WTC11 (cell line): ENCODE data around the gene LLGL1. TPM values are rescaled to one million over a fixed set of nuclear protein-coding genes. Genes with fewer than 3 reads are reported as not detected.

Source experiments
- ATAC-seq: fragments of 200-7000 bp; cut with Tn5 transposase; 2 replicates; pipeline ENCODE4 v1.10.0; 2021; ENCODE audit warnings: mild to moderate bottlenecking, moderate library complexity
- CTCF ChIA-PET: fragments of 300-600 bp; sonication (Branson Sonifier 250); formaldehyde crosslinking; loops from one replicate; lab custom pipeline; 2021; ENCODE audit warnings: antibody characterized with exemption; lab: Charles Lee
- POLR2A ChIA-PET: fragments of 350-600 bp; sonication (Branson Sonifier 250); formaldehyde crosslinking; loops from one replicate; lab custom pipeline; 2021; ENCODE audit warnings: antibody characterized with exemption; lab: Charles Lee
- DNase-seq: peaks from one replicate; pipeline ENCODE4 v3.0.0; 2021; ENCODE audit warnings: low spot score
- H3K27ac Mint-ChIP-seq: 2 replicates; pipeline ENCODE4 v1.8.0; 2021; ENCODE audit warnings: mixed read lengths
- H3K27me3 Mint-ChIP-seq: 2 replicates; pipeline ENCODE4 v1.8.0; 2021; ENCODE audit warnings: low read depth, mild to moderate bottlenecking, moderate library complexity, mixed read lengths
- H3K36me3 Mint-ChIP-seq: 2 replicates; pipeline ENCODE4 v1.8.0; 2021; ENCODE audit warnings: mixed read lengths
- H3K4me1 Mint-ChIP-seq: 2 replicates; pipeline ENCODE4 v1.8.0; 2022; ENCODE audit warnings: mixed read lengths
- H3K4me3 Mint-ChIP-seq: 2 replicates; pipeline ENCODE4 v1.8.0; 2021; ENCODE audit warnings: mild to moderate bottlenecking, moderate library complexity, mixed read lengths
- H3K9me3 Mint-ChIP-seq: 2 replicates; pipeline ENCODE4 v1.8.0; 2021; ENCODE audit warnings: mixed read lengths
- ATF1 ChIP-seq: sonication (generic); formaldehyde crosslinking; IDR thresholded peaks from 2 replicates; pipeline ENCODE4 v1.8.1; 2023; ENCODE audit warnings: mild to moderate bottlenecking, moderate library complexity, missing genetic modification reagents
- CREM ChIP-seq: sonication (generic); formaldehyde crosslinking; IDR thresholded peaks from 2 replicates; pipeline ENCODE4 v1.8.1; 2022; ENCODE audit warnings: mild to moderate bottlenecking, missing genetic modification reagents, moderate library complexity
- ETV6 ChIP-seq: sonication (generic); formaldehyde crosslinking; IDR thresholded peaks from 2 replicates; pipeline ENCODE4 v1.8.1; 2022; ENCODE audit warnings: mild to moderate bottlenecking, missing genetic modification reagents
- FOXJ3 ChIP-seq: sonication (generic); formaldehyde crosslinking; IDR thresholded peaks from 2 replicates; pipeline ENCODE4 v1.9.0; 2021; ENCODE audit warnings: missing genetic modification reagents, mild to moderate bottlenecking, borderline replicate concordance
- FOXK1 ChIP-seq: sonication (generic); formaldehyde crosslinking; IDR thresholded peaks from 2 replicates; pipeline ENCODE4 v1.8.0; 2022; ENCODE audit warnings: mild to moderate bottlenecking, moderate library complexity, missing genetic modification reagents
- FOXP1 ChIP-seq: sonication (generic); formaldehyde crosslinking; IDR thresholded peaks from 2 replicates; pipeline ENCODE4 v1.8.0; 2022; ENCODE audit warnings: missing genetic modification reagents, mild to moderate bottlenecking, moderate library complexity, borderline replicate concordance
- HMGA2 ChIP-seq: fragments of 250-450 bp; sonication (Bioruptor Pico); IDR thresholded peaks from 2 replicates; pipeline ENCODE4 v1.4.0; 2021; ENCODE audit warnings: mild to moderate bottlenecking, moderate library complexity
- JUN ChIP-seq: sonication (generic); formaldehyde crosslinking; IDR thresholded peaks from 2 replicates; pipeline ENCODE4 v1.8.0; 2023; ENCODE audit warnings: mild to moderate bottlenecking, missing genetic modification reagents
- MYBL2 ChIP-seq: sonication (generic); formaldehyde crosslinking; IDR thresholded peaks from 2 replicates; pipeline ENCODE4 v1.8.1; 2023; ENCODE audit warnings: mild to moderate bottlenecking, moderate library complexity, missing genetic modification reagents
- SP1 ChIP-seq: sonication (generic); formaldehyde crosslinking; conservative IDR thresholded peaks from 2 replicates; pipeline ENCODE4 v1.8.1; 2022; ENCODE audit warnings: missing genetic modification reagents
- TCF7 ChIP-seq: sonication (generic); formaldehyde crosslinking; IDR thresholded peaks from 2 replicates; pipeline ENCODE4 v1.8.0; 2022; ENCODE audit warnings: mild to moderate bottlenecking, low read depth, missing genetic modification reagents, moderate library complexity
- ZNF219 ChIP-seq: sonication (generic); formaldehyde crosslinking; IDR thresholded peaks from 2 replicates; pipeline ENCODE4 v1.8.0; 2023; ENCODE audit warnings: missing genetic modification reagents, mild to moderate bottlenecking, borderline replicate concordance
- ZNF263 ChIP-seq: sonication (generic); formaldehyde crosslinking; IDR thresholded peaks from 2 replicates; pipeline ENCODE4 v1.8.1; 2022; ENCODE audit warnings: low read depth, mild to moderate bottlenecking, moderate library complexity, missing genetic modification reagents
- total RNA-seq: library from RNA; stranded (reverse); gene quantifications from 3 replicates; pipeline ENCODE4 v1.2.3, GENCODE V29; 2021
- TF ChIP-seq, protein P1 (sequence below): sonication (generic); formaldehyde crosslinking; IDR thresholded peaks from 2 replicates; pipeline ENCODE4 v1.8.0; 2023; ENCODE audit warnings: missing genetic modification reagents, mild to moderate bottlenecking, borderline replicate concordance
- TF ChIP-seq, protein P2 (sequence below): sonication (generic); formaldehyde crosslinking; IDR thresholded peaks from 2 replicates; pipeline ENCODE4 v1.8.0; 2022; ENCODE audit warnings: missing genetic modification reagents
- TF ChIP-seq, protein P3 (sequence below): sonication (generic); formaldehyde crosslinking; IDR thresholded peaks from 2 replicates; pipeline ENCODE4 v1.8.0; 2022; ENCODE audit warnings: mild to moderate bottlenecking, missing genetic modification reagents
- TF ChIP-seq, protein P4 (sequence below): sonication (generic); formaldehyde crosslinking; IDR thresholded peaks from 2 replicates; pipeline ENCODE4 v1.8.1; 2022; ENCODE audit warnings: low read depth, missing genetic modification reagents, borderline replicate concordance
- TF ChIP-seq, protein P5 (sequence below): sonication (generic); formaldehyde crosslinking; IDR thresholded peaks from 2 replicates; pipeline ENCODE4 v1.8.0; 2022; ENCODE audit warnings: mild to moderate bottlenecking, missing genetic modification reagents

LLGL1 gene
- total RNA-seq, 1 experiment from 2014 or later: 87.8 TPM

DNA sequence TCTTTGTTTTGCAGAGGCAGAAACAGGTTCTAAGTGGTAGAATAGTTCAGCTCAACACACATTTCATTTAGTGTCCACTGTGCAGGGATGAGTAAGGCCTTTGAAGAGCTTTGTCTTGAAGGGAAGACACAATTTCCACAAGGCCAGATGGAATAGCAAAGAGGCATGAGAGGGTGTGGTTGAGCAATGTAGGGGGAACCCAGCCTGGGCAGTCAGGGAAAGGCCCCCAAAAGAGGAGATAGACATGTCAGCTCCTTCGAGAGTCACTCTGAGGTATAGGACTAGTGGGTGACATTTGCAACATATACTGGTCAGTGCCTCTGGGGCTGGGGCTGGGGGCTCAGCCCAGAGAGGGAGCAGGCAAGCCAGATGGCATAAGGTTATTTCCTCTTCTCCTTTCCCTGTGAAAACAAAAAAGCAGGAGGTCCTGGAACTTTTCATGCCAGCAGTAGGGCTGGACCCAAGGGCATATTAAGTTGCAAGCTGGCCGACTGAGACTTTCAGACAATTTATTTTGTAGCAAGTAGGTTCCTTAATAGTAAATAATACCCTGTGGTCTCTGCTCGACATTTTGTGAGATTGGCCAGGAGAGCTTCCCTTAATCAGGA is 34.7 kb upstream of the LLGL1 start:
- H3K36me3 Mint-ChIP-seq: peaks cover 49% of the 10 kb centered on the region
- DNase-seq (no peak), ATAC-seq (no peak)
- ChIA-PET CTCF (interaction anchor here (0.7 to 2.9 kb wide), 10 partner anchors 11 to 56 kb away, joined by 3 to 10 read pairs (median 6); no protein-coding TSS in a partner anchor), POLR2A (no interaction called here)
- no peaks in the 10 kb centered on the region for H3K9me3 Mint-ChIP-seq
- no peak overlapping the region for H3K4me3 Mint-ChIP-seq
- no peak for TF ChIP-seq CREM (CRISPR knock-in tag)
- TF ChIP-seq TCF7: no peak
- TF ChIP-seq MYBL2: no peak
- TF ChIP-seq ZNF263: no peak
- TF ChIP-seq, protein P1, sequence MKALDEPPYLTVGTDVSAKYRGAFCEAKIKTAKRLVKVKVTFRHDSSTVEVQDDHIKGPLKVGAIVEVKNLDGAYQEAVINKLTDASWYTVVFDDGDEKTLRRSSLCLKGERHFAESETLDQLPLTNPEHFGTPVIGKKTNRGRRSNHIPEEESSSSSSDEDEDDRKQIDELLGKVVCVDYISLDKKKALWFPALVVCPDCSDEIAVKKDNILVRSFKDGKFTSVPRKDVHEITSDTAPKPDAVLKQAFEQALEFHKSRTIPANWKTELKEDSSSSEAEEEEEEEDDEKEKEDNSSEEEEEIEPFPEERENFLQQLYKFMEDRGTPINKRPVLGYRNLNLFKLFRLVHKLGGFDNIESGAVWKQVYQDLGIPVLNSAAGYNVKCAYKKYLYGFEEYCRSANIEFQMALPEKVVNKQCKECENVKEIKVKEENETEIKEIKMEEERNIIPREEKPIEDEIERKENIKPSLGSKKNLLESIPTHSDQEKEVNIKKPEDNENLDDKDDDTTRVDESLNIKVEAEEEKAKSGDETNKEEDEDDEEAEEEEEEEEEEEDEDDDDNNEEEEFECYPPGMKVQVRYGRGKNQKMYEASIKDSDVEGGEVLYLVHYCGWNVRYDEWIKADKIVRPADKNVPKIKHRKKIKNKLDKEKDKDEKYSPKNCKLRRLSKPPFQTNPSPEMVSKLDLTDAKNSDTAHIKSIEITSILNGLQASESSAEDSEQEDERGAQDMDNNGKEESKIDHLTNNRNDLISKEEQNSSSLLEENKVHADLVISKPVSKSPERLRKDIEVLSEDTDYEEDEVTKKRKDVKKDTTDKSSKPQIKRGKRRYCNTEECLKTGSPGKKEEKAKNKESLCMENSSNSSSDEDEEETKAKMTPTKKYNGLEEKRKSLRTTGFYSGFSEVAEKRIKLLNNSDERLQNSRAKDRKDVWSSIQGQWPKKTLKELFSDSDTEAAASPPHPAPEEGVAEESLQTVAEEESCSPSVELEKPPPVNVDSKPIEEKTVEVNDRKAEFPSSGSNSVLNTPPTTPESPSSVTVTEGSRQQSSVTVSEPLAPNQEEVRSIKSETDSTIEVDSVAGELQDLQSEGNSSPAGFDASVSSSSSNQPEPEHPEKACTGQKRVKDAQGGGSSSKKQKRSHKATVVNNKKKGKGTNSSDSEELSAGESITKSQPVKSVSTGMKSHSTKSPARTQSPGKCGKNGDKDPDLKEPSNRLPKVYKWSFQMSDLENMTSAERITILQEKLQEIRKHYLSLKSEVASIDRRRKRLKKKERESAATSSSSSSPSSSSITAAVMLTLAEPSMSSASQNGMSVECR: no peak
- TF ChIP-seq SP1: no peak
- no peaks in the 10 kb centered on the region for H3K27me3 Mint-ChIP-seq
- H3K27ac Mint-ChIP-seq: peak overlapping the region; percentile 92
- peaks cover 35% of the 10 kb centered on the region for H3K4me1 Mint-ChIP-seq

DNA sequence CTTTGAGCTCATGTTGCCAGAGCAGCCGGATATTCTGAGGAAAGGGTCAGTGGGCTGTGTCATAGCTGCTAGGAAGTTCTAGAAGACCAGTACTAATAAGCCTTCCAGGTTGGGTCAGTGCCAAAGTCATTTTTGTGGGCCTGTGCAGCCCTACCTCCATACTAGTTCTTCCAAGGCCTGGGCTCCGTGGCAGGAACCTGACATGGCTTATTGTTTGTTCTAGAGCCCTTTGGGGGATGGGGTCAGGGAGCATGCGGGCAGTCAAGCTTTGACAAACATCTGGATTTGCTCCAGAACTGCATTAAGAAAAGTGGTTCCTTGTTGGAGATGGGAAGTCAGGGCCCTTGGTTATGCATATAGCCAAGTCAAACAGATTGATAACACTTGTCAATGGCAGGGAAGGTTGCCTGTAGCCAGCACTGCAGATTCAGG is 34.2 kb upstream of the LLGL1 start:
- no peak overlapping the region for H3K27ac Mint-ChIP-seq
- TF ChIP-seq, protein P1: no peak
- no peak for TF ChIP-seq FOXK1 (CRISPR knock-in tag)
- TF ChIP-seq TCF7: no peak
- TF ChIP-seq HMGA2 (CRISPR knock-in tag): no peak
- TF ChIP-seq, protein P2, sequence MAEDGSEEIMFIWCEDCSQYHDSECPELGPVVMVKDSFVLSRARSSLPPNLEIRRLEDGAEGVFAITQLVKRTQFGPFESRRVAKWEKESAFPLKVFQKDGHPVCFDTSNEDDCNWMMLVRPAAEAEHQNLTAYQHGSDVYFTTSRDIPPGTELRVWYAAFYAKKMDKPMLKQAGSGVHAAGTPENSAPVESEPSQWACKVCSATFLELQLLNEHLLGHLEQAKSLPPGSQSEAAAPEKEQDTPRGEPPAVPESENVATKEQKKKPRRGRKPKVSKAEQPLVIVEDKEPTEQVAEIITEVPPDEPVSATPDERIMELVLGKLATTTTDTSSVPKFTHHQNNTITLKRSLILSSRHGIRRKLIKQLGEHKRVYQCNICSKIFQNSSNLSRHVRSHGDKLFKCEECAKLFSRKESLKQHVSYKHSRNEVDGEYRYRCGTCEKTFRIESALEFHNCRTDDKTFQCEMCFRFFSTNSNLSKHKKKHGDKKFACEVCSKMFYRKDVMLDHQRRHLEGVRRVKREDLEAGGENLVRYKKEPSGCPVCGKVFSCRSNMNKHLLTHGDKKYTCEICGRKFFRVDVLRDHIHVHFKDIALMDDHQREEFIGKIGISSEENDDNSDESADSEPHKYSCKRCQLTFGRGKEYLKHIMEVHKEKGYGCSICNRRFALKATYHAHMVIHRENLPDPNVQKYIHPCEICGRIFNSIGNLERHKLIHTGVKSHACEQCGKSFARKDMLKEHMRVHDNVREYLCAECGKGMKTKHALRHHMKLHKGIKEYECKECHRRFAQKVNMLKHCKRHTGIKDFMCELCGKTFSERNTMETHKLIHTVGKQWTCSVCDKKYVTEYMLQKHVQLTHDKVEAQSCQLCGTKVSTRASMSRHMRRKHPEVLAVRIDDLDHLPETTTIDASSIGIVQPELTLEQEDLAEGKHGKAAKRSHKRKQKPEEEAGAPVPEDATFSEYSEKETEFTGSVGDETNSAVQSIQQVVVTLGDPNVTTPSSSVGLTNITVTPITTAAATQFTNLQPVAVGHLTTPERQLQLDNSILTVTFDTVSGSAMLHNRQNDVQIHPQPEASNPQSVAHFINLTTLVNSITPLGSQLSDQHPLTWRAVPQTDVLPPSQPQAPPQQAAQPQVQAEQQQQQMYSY (CRISPR knock-in tag): no peak
- TF ChIP-seq ZNF219: no peak
- TF ChIP-seq, protein P3, sequence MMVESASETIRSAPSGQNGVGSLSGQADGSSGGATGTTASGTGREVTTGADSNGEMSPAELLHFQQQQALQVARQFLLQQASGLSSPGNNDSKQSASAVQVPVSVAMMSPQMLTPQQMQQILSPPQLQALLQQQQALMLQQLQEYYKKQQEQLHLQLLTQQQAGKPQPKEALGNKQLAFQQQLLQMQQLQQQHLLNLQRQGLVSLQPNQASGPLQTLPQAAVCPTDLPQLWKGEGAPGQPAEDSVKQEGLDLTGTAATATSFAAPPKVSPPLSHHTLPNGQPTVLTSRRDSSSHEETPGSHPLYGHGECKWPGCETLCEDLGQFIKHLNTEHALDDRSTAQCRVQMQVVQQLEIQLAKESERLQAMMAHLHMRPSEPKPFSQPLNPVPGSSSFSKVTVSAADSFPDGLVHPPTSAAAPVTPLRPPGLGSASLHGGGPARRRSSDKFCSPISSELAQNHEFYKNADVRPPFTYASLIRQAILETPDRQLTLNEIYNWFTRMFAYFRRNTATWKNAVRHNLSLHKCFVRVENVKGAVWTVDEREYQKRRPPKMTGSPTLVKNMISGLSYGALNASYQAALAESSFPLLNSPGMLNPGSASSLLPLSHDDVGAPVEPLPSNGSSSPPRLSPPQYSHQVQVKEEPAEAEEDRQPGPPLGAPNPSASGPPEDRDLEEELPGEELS (CRISPR knock-in tag): no peak
- no peak for TF ChIP-seq ETV6 (CRISPR knock-in tag)
- TF ChIP-seq ATF1 (CRISPR knock-in tag): no peak
- TF ChIP-seq FOXJ3 (CRISPR knock-in tag): no peak
- TF ChIP-seq, protein P4, sequence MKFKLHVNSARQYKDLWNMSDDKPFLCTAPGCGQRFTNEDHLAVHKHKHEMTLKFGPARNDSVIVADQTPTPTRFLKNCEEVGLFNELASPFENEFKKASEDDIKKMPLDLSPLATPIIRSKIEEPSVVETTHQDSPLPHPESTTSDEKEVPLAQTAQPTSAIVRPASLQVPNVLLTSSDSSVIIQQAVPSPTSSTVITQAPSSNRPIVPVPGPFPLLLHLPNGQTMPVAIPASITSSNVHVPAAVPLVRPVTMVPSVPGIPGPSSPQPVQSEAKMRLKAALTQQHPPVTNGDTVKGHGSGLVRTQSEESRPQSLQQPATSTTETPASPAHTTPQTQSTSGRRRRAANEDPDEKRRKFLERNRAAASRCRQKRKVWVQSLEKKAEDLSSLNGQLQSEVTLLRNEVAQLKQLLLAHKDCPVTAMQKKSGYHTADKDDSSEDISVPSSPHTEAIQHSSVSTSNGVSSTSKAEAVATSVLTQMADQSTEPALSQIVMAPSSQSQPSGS (CRISPR knock-in tag): no peak
- TF ChIP-seq JUN (CRISPR knock-in tag): no peak
- no peak for TF ChIP-seq FOXP1 (CRISPR knock-in tag)
- TF ChIP-seq, protein P5, sequence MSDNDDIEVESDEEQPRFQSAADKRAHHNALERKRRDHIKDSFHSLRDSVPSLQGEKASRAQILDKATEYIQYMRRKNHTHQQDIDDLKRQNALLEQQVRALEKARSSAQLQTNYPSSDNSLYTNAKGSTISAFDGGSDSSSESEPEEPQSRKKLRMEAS (CRISPR knock-in tag): no peak

More for the DNA sequence above, 34.2 kb upstream of the LLGL1 start:
- no peak for DNase-seq
- no peak for ATAC-seq
- Mint-ChIP-seq H3K27me3 (no peaks in the 10 kb centered on the region), H3K4me1 (peaks cover 29% of the 10 kb centered on the region), H3K9me3 (no peaks in the 10 kb centered on the region), H3K36me3 (peaks cover 49% of the 10 kb centered on the region), H3K4me3 (no peak overlapping the region)
- POLR2A ChIA-PET: no interaction called here
- CTCF ChIA-PET: interaction anchor here (0.5 to 3.0 kb wide), 14 partner anchors 8 to 51 kb away, joined by 3 to 10 read pairs (median 5); partner anchors contain the start of gene ALKBH5
